C4-2B (cell line): ENCODE results near the gene FHL2.

Source experiments
- H3K27ac ChIP-seq: fragments of 450-650 bp; 2 replicates; pipeline ENCODE4 v1.5.1; 2017
- ZFX ChIP-seq: fragments of 450-650 bp; IDR thresholded peaks from 2 replicates; pipeline ENCODE4 v1.6.1; 2017
- TF ChIP-seq, protein P1 (sequence below): fragments of 450-650 bp; conservative IDR thresholded peaks from 2 replicates; pipeline ENCODE4 v1.5.1; 2017; ENCODE audit warnings: mild to moderate bottlenecking

Gene FHL2

GRCh38 chr2:105376789-105377240 is 22.0 kb downstream of the FHL2 start:
- H3K27ac ChIP-seq: no peak overlapping the region
- TF ChIP-seq ZFX: no peak
- TF ChIP-seq, protein P1, sequence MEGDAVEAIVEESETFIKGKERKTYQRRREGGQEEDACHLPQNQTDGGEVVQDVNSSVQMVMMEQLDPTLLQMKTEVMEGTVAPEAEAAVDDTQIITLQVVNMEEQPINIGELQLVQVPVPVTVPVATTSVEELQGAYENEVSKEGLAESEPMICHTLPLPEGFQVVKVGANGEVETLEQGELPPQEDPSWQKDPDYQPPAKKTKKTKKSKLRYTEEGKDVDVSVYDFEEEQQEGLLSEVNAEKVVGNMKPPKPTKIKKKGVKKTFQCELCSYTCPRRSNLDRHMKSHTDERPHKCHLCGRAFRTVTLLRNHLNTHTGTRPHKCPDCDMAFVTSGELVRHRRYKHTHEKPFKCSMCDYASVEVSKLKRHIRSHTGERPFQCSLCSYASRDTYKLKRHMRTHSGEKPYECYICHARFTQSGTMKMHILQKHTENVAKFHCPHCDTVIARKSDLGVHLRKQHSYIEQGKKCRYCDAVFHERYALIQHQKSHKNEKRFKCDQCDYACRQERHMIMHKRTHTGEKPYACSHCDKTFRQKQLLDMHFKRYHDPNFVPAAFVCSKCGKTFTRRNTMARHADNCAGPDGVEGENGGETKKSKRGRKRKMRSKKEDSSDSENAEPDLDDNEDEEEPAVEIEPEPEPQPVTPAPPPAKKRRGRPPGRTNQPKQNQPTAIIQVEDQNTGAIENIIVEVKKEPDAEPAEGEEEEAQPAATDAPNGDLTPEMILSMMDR: no peak

DNA sequence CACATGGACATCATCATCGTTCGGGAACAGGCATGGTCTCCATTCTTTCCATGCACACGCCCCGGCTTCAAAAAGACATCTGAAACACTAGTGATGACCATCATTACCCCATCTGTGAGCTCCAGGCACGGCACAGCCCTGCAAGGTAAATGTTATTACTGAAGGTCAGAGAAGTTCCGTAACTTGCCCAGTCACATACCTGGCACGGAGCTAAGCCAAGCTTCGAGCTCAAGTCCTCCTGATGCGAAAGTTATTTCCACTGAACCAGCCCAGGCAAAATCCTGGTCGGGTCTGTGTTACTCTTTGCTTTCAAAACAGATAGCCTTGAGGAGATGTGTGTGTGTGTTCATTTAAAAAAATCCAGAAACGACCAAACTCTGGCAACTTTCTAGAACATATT is 22.8 kb downstream of the FHL2 start:
- no peak for TF ChIP-seq ZFX
- TF ChIP-seq, protein P1: no peak
- H3K27ac ChIP-seq: no peak overlapping the region

- TF ChIP-seq, protein P1: no peak
- TF ChIP-seq ZFX: no peak
- H3K27ac ChIP-seq: no peak overlapping the region
Observed at GRCh38 chr2:105375001-105375561, 23.8 kb downstream of the FHL2 start.

- H3K27ac ChIP-seq: no peak overlapping the region
- TF ChIP-seq, protein P1: no peak
- no peak for TF ChIP-seq ZFX
Observed at GRCh38 chr2:105373895-105374401, 24.9 kb downstream of the FHL2 start.

- TF ChIP-seq ZFX: no peak
Observed at GRCh38 chr2:105373344-105373781, 25.5 kb downstream of the FHL2 start.

GRCh38 chr2:105371810-105372209 is 27.0 kb downstream of the FHL2 start:
- no peak overlapping the region for H3K27ac ChIP-seq
- no peak for TF ChIP-seq ZFX
- TF ChIP-seq, protein P1: no peak

More at GRCh38 chr2:105373344-105373781, 25.5 kb downstream of the FHL2 start:
- H3K27ac ChIP-seq: no peak overlapping the region

GRCh38 chr2:105371156-105371555 is 27.7 kb downstream of the FHL2 start:
- TF ChIP-seq, protein P1: no peak
- no peak for TF ChIP-seq ZFX
- no peak overlapping the region for H3K27ac ChIP-seq
